ENCODE data around the gene CYP2C8.

GRCh38 chr10:95077556-95077955, 8.3 kb upstream of the CYP2C8 start:
- TF ChIP-seq PPARA (CRISPR knock-in tag; IDR thresholded peaks at IDR 0.05; ENCODE audit: borderline replicate concordance) = no peak
- no peak for TF ChIP-seq ZFP3 (CRISPR knock-in tag; IDR thresholded peaks at IDR 0.05)
- no peak for TF ChIP-seq ARNTL (CRISPR knock-in tag; IDR thresholded peaks at IDR 0.05; ENCODE audit: borderline replicate concordance, low read depth)
- no peak for TF ChIP-seq TOX (CRISPR knock-in tag; IDR thresholded peaks at IDR 0.05; ENCODE audit: borderline replicate concordance)
- no peak for TF ChIP-seq RARB (CRISPR knock-in tag; IDR thresholded peaks at IDR 0.05)
- TF ChIP-seq TCF4 (CRISPR knock-in tag; IDR thresholded peaks at IDR 0.05; ENCODE audit: borderline replicate concordance) = no peak
- no peak for TF ChIP-seq GLIS3 (CRISPR knock-in tag; IDR thresholded peaks at IDR 0.05)
- TF ChIP-seq ZFP30 (CRISPR knock-in tag; IDR thresholded peaks at IDR 0.05) = no peak

Data from SK-N-SH treated with all-trans-retinoic acid at 6 μM for 48 hours (cell line).